GM12878 (cell line): Measurements from ENCODE around the gene RABGGTB. TPM values are rescaled to one million over a fixed set of nuclear protein-coding genes. Genes with fewer than 3 reads are reported as not detected.
"Not testable (repeated sequence)": the region's sequence is repeated elsewhere in the genome, so short reads cannot be mapped to it uniquely, and the experiment has no call there.

ENCODE experiments used
- ATAC-seq: fragments of 200-7000 bp; cut with Tn5 transposase; 3 replicates; pipeline ENCODE4 v1.9.1; 2020; ENCODE audit warnings: mild to moderate bottlenecking, moderate library complexity
- BruUV-seq: library from RNA; stranded (reverse); fragments of 400-500 nt; replicated peaks from 2 replicates; lab custom pipeline; 2021; lab: Mats Ljungman, UMichigan
- CTCF ChIA-PET: fragments of 300-600 bp; sonication (Branson Sonifier 250); formaldehyde crosslinking; extraction: SDS; loops from one replicate; lab custom pipeline; 2021; ENCODE audit warnings: inconsistent platforms; lab: Yijun Ruan, JAX
- POLR2A ChIA-PET: fragments of 350-600 bp; formaldehyde crosslinking; extraction: SDS; loops from one replicate; lab custom pipeline; 2021; ENCODE audit warnings: inconsistent platforms; lab: Charles Lee
- RAD21 ChIA-PET: fragments of 300-600 bp; sonication (Branson Sonifier 250); formaldehyde crosslinking; loops from one replicate; lab custom pipeline; 2023; ENCODE audit warnings: antibody characterized with exemption; ENCODE audit not compliant: unreplicated experiment; lab: Charles Lee
- SMC1A ChIA-PET: fragments of 300-600 bp; sonication (Branson Sonifier 250); formaldehyde crosslinking; loops from one replicate; lab custom pipeline; 2023; ENCODE audit not compliant: unreplicated experiment, uncharacterized antibody; lab: Charles Lee
- DNase-seq: peaks from one replicate; pipeline ENCODE4 v3.0.0-alpha.2; 2011; ENCODE audit warnings: low read depth, low spot score
- FAIRE-seq: peaks from 3 replicates; lab custom pipeline; 2011; peaks lifted over from hg19 to GRCh38; lab: Jason Lieb, UNC
- H2AFZ ChIP-seq: 2 replicates; pipeline ENCODE4 v1.6.0; 2011; ENCODE audit warnings: low read depth, low read length, control low read depth; ENCODE audit not compliant: control insufficient read depth
- H3K27ac ChIP-seq: 2 replicates; pipeline ENCODE4 v1.5.1; 2011; ENCODE audit warnings: control low read depth; ENCODE audit not compliant: control insufficient read depth, insufficient read depth
- H3K27me3 ChIP-seq, 2 experiments: replicated peaks in 1 of 2; 2 replicates each; pipeline versions ENCODE4 v1.6.0 to v1.6.1; 2011; ENCODE audit warnings: low read length in 1 of 2; ENCODE audit not compliant: control insufficient read depth in 2 of 2, insufficient read depth in 2 of 2
- H3K36me3 ChIP-seq, 2 experiments: 2 replicates each; pipeline ENCODE4 v1.5.1; 2011; ENCODE audit warnings: low read length in 1 of 2; ENCODE audit not compliant: control insufficient read depth in 2 of 2, insufficient read depth in 2 of 2
- H3K4me1 ChIP-seq: 2 replicates; pipeline ENCODE4 v1.6.1; 2011; ENCODE audit warnings: mild to moderate bottlenecking, low read length, moderate library complexity, mixed read lengths; ENCODE audit not compliant: control insufficient read depth, insufficient read depth
- H3K4me2 ChIP-seq: 2 replicates; pipeline ENCODE4 v1.6.0; 2011; ENCODE audit warnings: control low read depth; ENCODE audit not compliant: control insufficient read depth, insufficient read depth
- H3K4me3 ChIP-seq: fragments of 200-600 bp; sonication (generic); 2 replicates; pipeline ENCODE4 v1.5.1; 2016
- H3K79me2 ChIP-seq: 2 replicates; pipeline ENCODE4 v1.6.0; 2011; ENCODE audit warnings: low read length; ENCODE audit not compliant: control insufficient read depth, insufficient read depth
- H3K9ac ChIP-seq: 2 replicates; pipeline ENCODE4 v1.8.0; 2011; ENCODE audit warnings: low read length, control low read depth, mixed read lengths; ENCODE audit not compliant: control insufficient read depth, insufficient read depth
- H3K9me3 ChIP-seq: replicated peaks from 3 replicates; pipeline ENCODE4 v1.5.1; 2011; ENCODE audit warnings: mild to moderate bottlenecking, low read length; ENCODE audit not compliant: control insufficient read depth, insufficient read depth
- H4K20me1 ChIP-seq: 2 replicates; pipeline ENCODE4 v1.6.0; 2011; ENCODE audit not compliant: control insufficient read depth, insufficient read depth
- WGBS: methylation state at CpG from one replicate; pipeline ENCODE4 v1.1.6; 2016; ENCODE audit warnings: low lambda C conversion rate; ENCODE audit not compliant: insufficient replicate concordance, insufficient coverage; ENCODE audit errors: missing lambda C conversion rate; 5-methylcytosine and 5-hydroxymethylcytosine counted together
- in situ Hi-C: fragments of 300-500 bp; cut with MboI; formaldehyde crosslinking; loops from 9 replicates; pipeline ENCODE4 v1.14.3; 2018; ENCODE audit warnings: mixed read lengths
- intact Hi-C: fragments of 100-400 bp; cut with micrococcal nuclease; formaldehyde crosslinking; loops from one replicate; pipeline ENCODE4 v1.14.2; 2022; ENCODE audit not compliant: unreplicated experiment
- polyA plus RNA-seq, 11 experiments: library from polyadenylated mRNA; depleted of rRNA in 4 of 11; unstranded in 6 of 11; stranded (reverse) in 5 of 11; fragments of >200 nt; fragmentation: Nextera tagmentation in 4 of 11; fragmentation: Illumina TruSeq in 1 of 11; extraction: Ambion mirVana in 4 of 11; extraction: Trizol in 1 of 11; gene quantifications; 1 replicate in 1 of 11; 2 replicates in 10 of 11; pipeline versions ENCODE4 v1.2.1 to v1.2.3, GENCODE V29; 2011 to 2016; ENCODE audit warnings: inconsistent platforms in 2 of 11, missing spikeins in 2 of 11, low read depth in 1 of 11
- total RNA-seq, 4 experiments: library from RNA; depleted of rRNA in 3 of 4; stranded (reverse); fragments of >200 nt in 3 of 4; fragmentation: Illumina TruSeq in 1 of 4; extraction: Trizol in 1 of 4; gene quantifications; 2 replicates each; pipeline versions ENCODE4 v1.2.1 to v1.2.3, GENCODE V29; 2013 to 2021

The RABGGTB gene
- total and polyA plus RNA-seq, 10 of the 15 experiments (the other 5 are each of a cell fraction or from before 2014, with no cell fraction given), result 50.5 to 213 (median 157) TPM

DNA sequence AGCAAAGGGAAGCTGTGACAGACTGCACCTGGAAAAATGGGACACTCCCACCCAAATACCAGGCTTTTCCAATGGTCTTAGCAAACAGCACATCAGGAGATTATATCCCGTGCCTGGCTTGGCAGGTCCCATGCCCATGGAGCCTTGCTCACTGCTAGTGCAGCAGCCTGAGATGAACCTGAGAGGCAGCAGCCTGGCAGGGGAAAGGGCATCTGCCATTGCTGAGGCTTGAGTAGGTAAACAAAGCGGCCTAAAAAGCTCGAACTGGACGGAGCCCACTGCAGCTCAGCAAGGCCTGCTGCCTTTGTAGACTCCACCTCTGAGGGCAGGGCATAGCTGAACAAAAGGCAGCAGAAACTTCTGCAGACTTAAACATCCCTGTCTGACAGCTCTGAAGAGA, 8.2 kb upstream of the RABGGTB start:
- H3K4me1 ChIP-seq, FAIRE-seq, RAD21 ChIA-PET, H3K4me3 ChIP-seq, H3K79me2 ChIP-seq, CTCF ChIA-PET, DNase-seq, in situ Hi-C loops, H3K4me2 ChIP-seq, intact Hi-C loops, ATAC-seq, H3K27me3 ChIP-seq, H3K9ac ChIP-seq, H4K20me1 ChIP-seq, H2AFZ ChIP-seq, POLR2A ChIA-PET, H3K9me3 ChIP-seq, BruUV-seq, H3K27ac ChIP-seq, H3K36me3 ChIP-seq: not testable (repeated sequence)
- SMC1A ChIA-PET, result interaction anchor here (0.7 kb wide), 1 partner anchor 11 kb away, joined by 3 read pairs; no protein-coding TSS in a partner anchor
- WGBS, result 97% methylated on average over 2 of the region's 4 CpGs

DNA sequence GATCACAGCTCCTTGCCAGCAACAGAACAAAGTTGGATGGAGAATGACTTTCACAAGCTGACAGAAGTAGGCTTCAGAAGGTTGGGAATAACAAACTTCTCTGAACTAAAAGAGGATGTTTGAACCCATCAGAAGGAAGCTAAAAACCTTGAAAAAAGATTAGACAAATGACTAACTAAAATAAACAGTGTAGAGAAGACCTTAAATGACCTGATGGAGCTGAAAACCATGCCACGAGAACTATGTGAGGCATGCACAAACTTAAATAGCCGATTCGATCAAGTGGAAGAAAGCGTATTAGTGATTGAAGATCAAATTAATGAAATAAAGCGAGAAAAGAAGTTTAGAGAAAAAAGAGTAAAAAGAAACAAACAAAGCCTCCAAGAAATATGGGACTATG, 7.4 kb upstream of the RABGGTB start:
- H3K9ac ChIP-seq, POLR2A ChIA-PET, H3K4me3 ChIP-seq, H2AFZ ChIP-seq, H3K4me1 ChIP-seq, RAD21 ChIA-PET, intact Hi-C loops, H3K27ac ChIP-seq, H4K20me1 ChIP-seq, in situ Hi-C loops, H3K9me3 ChIP-seq, DNase-seq, BruUV-seq, H3K79me2 ChIP-seq, ATAC-seq, CTCF ChIA-PET, H3K27me3 ChIP-seq, H3K36me3 ChIP-seq, FAIRE-seq, H3K4me2 ChIP-seq: not testable (repeated sequence)
- WGBS, result 90% methylated on average over 5 of the region's 5 CpGs
- SMC1A ChIA-PET, result interaction anchor here (0.7 kb wide), 2 partner anchors 11 to 19 kb away, joined by 3 read pairs; no protein-coding TSS in a partner anchor

DNA sequence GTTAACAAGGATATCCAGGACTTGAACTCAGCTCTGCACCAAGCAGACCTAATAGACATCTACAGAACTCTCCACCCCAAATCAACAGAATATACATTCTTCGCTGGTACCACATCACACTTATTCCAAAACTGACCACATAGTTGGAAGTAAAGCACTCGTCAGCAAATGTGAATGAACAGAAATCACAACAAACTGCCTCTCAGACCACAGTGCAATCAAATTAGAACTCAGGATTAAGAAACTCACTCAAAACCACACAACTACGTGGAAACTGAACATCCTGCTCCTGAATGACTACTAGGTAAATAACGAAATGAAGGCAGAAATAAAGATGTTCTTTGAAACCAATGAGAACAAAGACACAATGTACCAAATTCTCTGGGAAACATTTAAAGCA, 5.9 kb upstream of the RABGGTB start:
- RAD21 ChIA-PET, in situ Hi-C loops, H3K4me1 ChIP-seq, DNase-seq, ATAC-seq, H3K27me3 ChIP-seq, H3K27ac ChIP-seq, POLR2A ChIA-PET, H3K9me3 ChIP-seq, H4K20me1 ChIP-seq, H3K4me3 ChIP-seq, H3K79me2 ChIP-seq, H2AFZ ChIP-seq, H3K9ac ChIP-seq, BruUV-seq, H3K36me3 ChIP-seq, FAIRE-seq, H3K4me2 ChIP-seq, CTCF ChIA-PET: not testable (repeated sequence)
- 64% methylated on average over 4 of the region's 4 CpGs for WGBS
- SMC1A ChIA-PET, result interaction anchor here (0.9 kb wide), 1 partner anchor 12 kb away, joined by 3 read pairs; no protein-coding TSS in a partner anchor
- intact Hi-C loops, result loop anchor here (10.0 kb wide), 1 partner anchor 205 kb away; no protein-coding TSS in a partner anchor
